NCI-H2196 (cell line): ENCODE measurements around the gene FAM78B.

ENCODE experiments used
- DNase-seq: peaks from one replicate; lab custom pipeline; 2025; ENCODE audit not compliant: unreplicated experiment; lab: John Stamatoyannopoulos, UW

Gene FAM78B

GRCh38 chr1:166121010-166121409 is 45.8 kb downstream of the FAM78B start:
- no peak for DNase-seq

- DNase-seq: no peak
Measured at GRCh38 chr1:166120281-166120680, 46.5 kb downstream of the FAM78B start.

- DNase-seq: no peak
Measured at GRCh38 chr1:166119471-166119965, 47.3 kb downstream of the FAM78B start.

- no peak for DNase-seq
Measured at GRCh38 chr1:166117776-166118175, 49.0 kb downstream of the FAM78B start.

GRCh38 chr1:166116026-166116425 is 50.8 kb downstream of the FAM78B start:
- no peak for DNase-seq

GRCh38 chr1:166114419-166114818 is 52.4 kb downstream of the FAM78B start:
- DNase-seq: no peak

- DNase-seq: no peak
Measured at GRCh38 chr1:166113630-166114029, 53.2 kb downstream of the FAM78B start.

GRCh38 chr1:166113031-166113430 is 53.8 kb downstream of the FAM78B start:
- no peak for DNase-seq

- no peak for DNase-seq
Measured at GRCh38 chr1:166112425-166112824, 54.4 kb downstream of the FAM78B start.

GRCh38 chr1:166111430-166111829 is 55.4 kb downstream of the FAM78B start:
- no peak for DNase-seq

- no peak for DNase-seq
Measured at GRCh38 chr1:166090244-166090643, 76.6 kb downstream of the FAM78B start.

GRCh38 chr1:166089804-166090203 is 77.0 kb downstream of the FAM78B start:
- no peak for DNase-seq

- no peak for DNase-seq
Measured at GRCh38 chr1:166088572-166088955, 78.2 kb downstream of the FAM78B start.

GRCh38 chr1:166087734-166088571 is 78.8 kb downstream of the FAM78B start:
- DNase-seq: no peak

- DNase-seq: no peak
Measured at GRCh38 chr1:166086113-166086883, 80.5 kb downstream of the FAM78B start.

- DNase-seq: no peak
Measured at GRCh38 chr1:166084613-166085012, 82.2 kb downstream of the FAM78B start.

- DNase-seq: no peak
Measured at GRCh38 chr1:166083887-166084286, 82.9 kb downstream of the FAM78B start.

- DNase-seq: no peak
Measured at GRCh38 chr1:166082601-166083000, 84.2 kb downstream of the FAM78B start.

- no peak for DNase-seq
Measured at GRCh38 chr1:166080967-166081870, 85.6 kb downstream of the FAM78B start.

GRCh38 chr1:166080277-166080966 is 86.4 kb downstream of the FAM78B start:
- no peak for DNase-seq
